ENCODE measurements around the gene FOXP1.
A peak's percentile ranks its signal among the peaks of the same experiment; 100 is the strongest.

FOXP1 gene

DNA sequence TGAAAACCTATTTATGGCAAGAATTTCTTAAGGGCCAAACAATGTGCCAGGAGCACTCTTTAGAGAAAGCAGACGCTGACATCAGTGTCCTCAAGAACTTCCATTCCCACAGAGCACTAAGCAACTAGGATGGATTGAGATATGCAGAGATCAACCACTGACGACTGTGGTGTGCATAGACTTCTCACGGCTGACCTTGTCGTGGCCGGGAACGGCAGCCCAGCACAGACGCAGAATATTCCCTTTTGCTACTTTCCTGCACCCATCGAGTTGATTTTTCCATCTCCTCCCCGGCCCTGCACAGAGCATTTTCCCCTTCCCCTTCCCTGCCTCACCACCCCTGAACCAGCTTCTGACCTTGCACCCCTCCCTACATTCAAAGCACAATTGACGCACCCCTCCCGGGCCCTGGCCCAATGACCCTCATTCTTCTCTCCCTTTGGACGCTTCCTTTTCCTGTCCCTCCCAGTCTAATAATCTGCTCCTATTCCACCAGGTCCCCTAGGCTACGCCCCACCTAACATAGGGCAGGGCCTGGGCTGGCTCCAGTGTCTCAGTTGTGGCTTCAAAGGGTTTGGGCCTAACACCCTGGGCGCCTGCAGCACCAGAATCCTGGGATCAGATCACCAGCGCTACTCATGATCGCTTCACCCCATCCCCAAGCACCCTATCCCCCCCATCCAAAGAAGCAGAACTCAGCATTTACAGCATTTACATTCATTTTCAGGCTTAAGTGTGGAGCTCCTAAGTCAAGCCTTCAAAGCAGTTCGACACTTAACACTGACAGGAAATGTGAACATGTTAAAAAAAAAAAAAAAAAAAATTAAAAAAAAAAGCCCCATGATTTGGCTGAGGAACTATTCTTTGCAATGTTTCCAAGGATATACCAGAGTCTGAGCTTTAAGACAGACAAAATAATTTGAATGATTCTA lies 151.2 kb downstream of the FOXP1 start:
- H3K27ac Mint-ChIP-seq = peak overlapping the region in 1 of 3 experiments; percentile 67
- peaks cover 13% of the 10 kb centered on the region for H3K9me3 Mint-ChIP-seq
- TF ChIP-seq, protein P1, sequence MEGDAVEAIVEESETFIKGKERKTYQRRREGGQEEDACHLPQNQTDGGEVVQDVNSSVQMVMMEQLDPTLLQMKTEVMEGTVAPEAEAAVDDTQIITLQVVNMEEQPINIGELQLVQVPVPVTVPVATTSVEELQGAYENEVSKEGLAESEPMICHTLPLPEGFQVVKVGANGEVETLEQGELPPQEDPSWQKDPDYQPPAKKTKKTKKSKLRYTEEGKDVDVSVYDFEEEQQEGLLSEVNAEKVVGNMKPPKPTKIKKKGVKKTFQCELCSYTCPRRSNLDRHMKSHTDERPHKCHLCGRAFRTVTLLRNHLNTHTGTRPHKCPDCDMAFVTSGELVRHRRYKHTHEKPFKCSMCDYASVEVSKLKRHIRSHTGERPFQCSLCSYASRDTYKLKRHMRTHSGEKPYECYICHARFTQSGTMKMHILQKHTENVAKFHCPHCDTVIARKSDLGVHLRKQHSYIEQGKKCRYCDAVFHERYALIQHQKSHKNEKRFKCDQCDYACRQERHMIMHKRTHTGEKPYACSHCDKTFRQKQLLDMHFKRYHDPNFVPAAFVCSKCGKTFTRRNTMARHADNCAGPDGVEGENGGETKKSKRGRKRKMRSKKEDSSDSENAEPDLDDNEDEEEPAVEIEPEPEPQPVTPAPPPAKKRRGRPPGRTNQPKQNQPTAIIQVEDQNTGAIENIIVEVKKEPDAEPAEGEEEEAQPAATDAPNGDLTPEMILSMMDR (IDR thresholded peaks at IDR 0.05; ENCODE audit: unreplicated experiment in 3 of 3) = no peak
- H3K4me3 Mint-ChIP-seq = no peak overlapping the region
- peaks cover 40% of the 10 kb centered on the region for H3K4me1 Mint-ChIP-seq
- H3K27me3 Mint-ChIP-seq (ENCODE audit: low read depth) = peaks cover 8% of the 10 kb centered on the region
- peaks cover 18% of the 10 kb centered on the region for H3K36me3 Mint-ChIP-seq (ENCODE audit: low read depth)

DNA sequence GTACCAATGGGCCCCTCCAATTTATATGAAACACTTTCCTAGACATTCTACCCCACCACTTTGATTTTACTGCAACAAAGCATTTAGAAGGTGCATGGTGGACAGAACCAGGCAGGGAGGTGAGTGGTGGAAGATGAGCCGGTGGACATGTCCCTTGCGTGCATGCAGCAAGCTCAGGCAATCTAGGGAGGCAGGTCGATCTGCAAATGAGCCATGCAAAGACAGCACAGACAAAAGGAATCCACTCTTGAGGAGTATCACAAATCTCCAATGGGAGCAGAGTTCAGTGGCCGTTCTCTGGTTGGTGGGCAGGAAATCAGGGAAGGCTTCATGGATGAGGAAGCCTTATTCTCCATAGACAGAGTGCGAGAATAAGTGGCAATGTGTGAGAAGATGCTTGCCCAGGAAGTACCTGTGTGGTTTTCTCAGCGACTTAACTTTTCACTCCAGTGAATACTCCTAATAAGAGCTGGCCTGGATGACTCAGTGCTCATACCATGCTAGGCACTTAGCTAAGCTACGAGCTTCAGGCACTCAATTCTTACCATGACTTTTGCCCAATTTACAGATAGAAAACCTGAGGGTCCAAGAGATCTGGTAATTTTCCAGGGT lies 152.5 kb downstream of the FOXP1 start:
- no peak overlapping the region for H3K27ac Mint-ChIP-seq
- H3K4me3 Mint-ChIP-seq = no peak overlapping the region
- peaks cover 8% of the 10 kb centered on the region for H3K9me3 Mint-ChIP-seq
- H3K27me3 Mint-ChIP-seq (ENCODE audit: low read depth) = peaks cover 10% of the 10 kb centered on the region
- peaks cover 44% of the 10 kb centered on the region for H3K4me1 Mint-ChIP-seq
- TF ChIP-seq, protein P1 (IDR thresholded peaks at IDR 0.05; ENCODE audit: unreplicated experiment in 3 of 3) = no peak
- peaks cover 10% of the 10 kb centered on the region for H3K36me3 Mint-ChIP-seq (ENCODE audit: low read depth)

GRCh38 chr3:71429597-71429988 lies 153.9 kb downstream of the FOXP1 start:
- Mint-ChIP-seq H3K9me3 (peaks cover 3% of the 10 kb centered on the region), H3K4me3 (no peak overlapping the region), H3K27ac (no peak overlapping the region), H3K27me3 (ENCODE audit: low read depth) (peaks cover 10% of the 10 kb centered on the region), H3K36me3 (ENCODE audit: low read depth) (peaks cover 6% of the 10 kb centered on the region), H3K4me1 (peaks cover 44% of the 10 kb centered on the region)
- TF ChIP-seq, protein P1 (IDR thresholded peaks at IDR 0.05; ENCODE audit: unreplicated experiment in 3 of 3) = no peak

DNA sequence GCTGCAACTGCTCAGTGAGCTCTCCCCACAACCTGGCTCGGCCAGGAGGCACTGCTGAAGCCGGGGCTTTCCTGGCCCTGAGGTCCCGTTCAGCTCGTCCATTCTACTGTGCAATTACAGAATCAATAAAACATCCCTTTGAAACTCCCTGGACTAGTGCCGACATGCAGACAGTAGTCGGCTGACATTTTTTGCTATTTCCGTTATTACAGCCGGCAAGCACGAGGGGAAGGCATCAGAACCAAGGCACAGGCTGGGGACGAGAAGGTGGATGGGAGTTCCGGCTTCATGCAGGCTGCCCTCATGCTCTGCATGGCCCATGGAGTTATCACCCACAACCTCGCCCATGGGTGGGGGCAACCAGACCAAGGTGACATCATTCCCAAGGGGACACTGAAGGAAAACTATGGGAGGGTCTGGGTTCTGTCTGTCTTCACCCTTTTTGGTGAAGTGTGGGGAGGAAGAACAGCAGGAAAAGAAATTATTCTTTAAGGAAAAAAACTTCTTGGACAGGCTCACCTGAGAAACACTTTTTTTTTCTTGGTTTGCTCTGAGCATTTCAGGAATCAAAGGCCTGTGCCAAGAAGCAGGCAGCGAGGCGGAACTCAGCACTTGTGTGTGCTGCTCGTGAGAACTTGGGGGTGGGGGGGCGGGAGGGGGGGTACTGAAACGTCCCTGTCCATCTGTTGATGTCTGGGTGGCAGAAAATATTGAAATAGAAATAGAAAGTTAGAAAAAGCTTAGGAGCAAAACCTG lies 154.5 kb downstream of the FOXP1 start:
- TF ChIP-seq, protein P1 (IDR thresholded peaks at IDR 0.05; ENCODE audit: unreplicated experiment in 3 of 3) = no peak
- peaks cover 42% of the 10 kb centered on the region for H3K4me1 Mint-ChIP-seq
- H3K27ac Mint-ChIP-seq = peak overlapping the region; percentile 67 to 76 (median 72)
- H3K4me3 Mint-ChIP-seq = peak overlapping the region; percentile 2 to 65 (median 53)
- H3K27me3 Mint-ChIP-seq (ENCODE audit: low read depth) = peaks cover 10% of the 10 kb centered on the region
- H3K36me3 Mint-ChIP-seq (ENCODE audit: low read depth) = peaks cover 4% of the 10 kb centered on the region
- H3K9me3 Mint-ChIP-seq = no peaks in the 10 kb centered on the region

GRCh38 chr3:71425491-71426071 lies 157.9 kb downstream of the FOXP1 start:
- no peaks in the 10 kb centered on the region for H3K9me3 Mint-ChIP-seq
- peaks cover 4% of the 10 kb centered on the region for H3K27me3 Mint-ChIP-seq (ENCODE audit: low read depth)
- peaks cover 4% of the 10 kb centered on the region for H3K36me3 Mint-ChIP-seq (ENCODE audit: low read depth)
- H3K27ac Mint-ChIP-seq = no peak overlapping the region
- peaks cover 32% of the 10 kb centered on the region for H3K4me1 Mint-ChIP-seq
- TF ChIP-seq, protein P1 (IDR thresholded peaks at IDR 0.05; ENCODE audit: unreplicated experiment in 3 of 3) = no peak
- H3K4me3 Mint-ChIP-seq = no peak overlapping the region
